ENCODE data around the gene FAM149B1.

FAM149B1 gene

DNA sequence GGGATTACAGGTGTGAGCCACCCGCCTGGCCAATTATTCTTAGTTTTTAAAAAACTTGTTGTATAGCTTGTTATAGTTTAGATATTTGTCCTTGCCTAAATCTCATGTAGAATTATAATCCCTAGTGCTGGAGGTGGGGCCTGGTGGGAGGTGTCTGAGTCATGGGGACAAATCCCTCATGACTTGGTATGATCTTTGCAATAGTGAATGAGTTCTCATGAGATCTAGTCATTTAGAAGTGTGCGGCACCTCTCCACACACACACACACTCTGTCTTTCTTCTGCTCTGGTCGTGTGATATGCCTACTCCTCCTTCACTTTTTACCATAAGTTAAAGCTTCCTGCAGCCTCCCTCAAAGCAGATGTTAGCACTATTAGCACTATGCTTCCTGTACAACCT, 37.2 kb downstream of the FAM149B1 start:
- no peak overlapping the region for H3K27ac ChIP-seq
- TF ChIP-seq CTCF (conservative IDR thresholded peaks at IDR 0.05): no peak
- no peak for TF ChIP-seq ZFX (IDR thresholded peaks at IDR 0.05)

- TF ChIP-seq ZFX (IDR thresholded peaks at IDR 0.05) (no peak), CTCF (conservative IDR thresholded peaks at IDR 0.05) (no peak)
- H3K27ac ChIP-seq: no peak overlapping the region
These were observed 38.0 kb downstream of the FAM149B1 start for GRCh38 chr10:73205890-73206289.

GRCh38 chr10:73206385-73206784, 38.5 kb downstream of the FAM149B1 start:
- TF ChIP-seq ZFX (IDR thresholded peaks at IDR 0.05): no peak
- TF ChIP-seq CTCF (conservative IDR thresholded peaks at IDR 0.05): no peak
- no peak overlapping the region for H3K27ac ChIP-seq

GRCh38 chr10:73207883-73208282, 40.0 kb downstream of the FAM149B1 start:
- no peak overlapping the region for H3K27ac ChIP-seq
- no peak for TF ChIP-seq ZFX (IDR thresholded peaks at IDR 0.05)
- TF ChIP-seq CTCF (conservative IDR thresholded peaks at IDR 0.05): no peak

- TF ChIP-seq CTCF (conservative IDR thresholded peaks at IDR 0.05) (no peak), ZFX (IDR thresholded peaks at IDR 0.05) (no peak)
- no peak overlapping the region for H3K27ac ChIP-seq
These were observed 41.8 kb downstream of the FAM149B1 start for GRCh38 chr10:73209705-73210104.

GRCh38 chr10:73210395-73211105, 42.6 kb downstream of the FAM149B1 start:
- no peak overlapping the region for H3K27ac ChIP-seq
- no peak for TF ChIP-seq CTCF (conservative IDR thresholded peaks at IDR 0.05)
- TF ChIP-seq ZFX (IDR thresholded peaks at IDR 0.05): no peak

DNA sequence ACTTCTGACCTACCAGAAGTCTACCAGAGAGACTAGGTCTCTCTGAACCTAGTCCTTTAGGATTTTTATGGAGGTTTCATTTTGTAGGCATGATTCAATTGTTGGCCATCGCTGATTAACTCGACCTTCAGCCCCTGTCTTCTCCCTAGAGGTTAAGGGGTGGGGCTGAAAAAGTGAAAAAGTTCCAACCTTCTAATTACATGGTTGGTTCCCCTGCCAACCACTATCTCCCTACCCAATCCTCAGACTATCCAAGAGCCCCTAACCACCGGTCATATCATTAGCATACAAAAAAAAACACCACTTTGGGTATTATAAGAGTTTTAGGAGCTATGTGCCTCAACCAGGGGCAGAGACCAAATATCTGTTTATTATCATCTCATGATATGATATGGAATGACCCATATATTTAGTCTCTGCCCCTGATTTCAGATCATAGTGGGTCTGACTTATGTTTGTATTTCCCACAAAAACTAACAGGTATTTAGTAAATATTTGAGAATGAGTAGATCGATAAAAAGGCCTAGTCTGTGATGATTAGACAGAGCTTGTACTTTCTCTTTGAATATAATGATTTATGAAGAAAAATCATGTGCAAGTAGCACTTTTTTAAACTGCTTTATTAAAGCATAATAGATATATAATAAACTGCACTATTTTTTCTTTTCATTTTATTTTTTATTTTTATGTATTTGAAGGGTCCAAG, 43.3 kb downstream of the FAM149B1 start:
- H3K27ac ChIP-seq: no peak overlapping the region
- TF ChIP-seq CTCF (conservative IDR thresholded peaks at IDR 0.05) (no peak), ZFX (IDR thresholded peaks at IDR 0.05) (no peak)
